Posterior cingulate gyrus (tissue), 11 donors: ENCODE data around the gene APOE.

Experiments used
- DNase-seq, 10 donors: peaks; one replicate each; pipeline versions ENCODE4 v3.0.0 to v3.0.0-alpha.2; 2020 to 2021; ENCODE audit warnings: mixed read lengths in 3 of 10
- intact Hi-C: fragments of 100-400 bp; cut with DNase I; formaldehyde crosslinking; loops from one replicate; pipeline ENCODE4 v1.15.1; 2023

Gene APOE

DNA sequence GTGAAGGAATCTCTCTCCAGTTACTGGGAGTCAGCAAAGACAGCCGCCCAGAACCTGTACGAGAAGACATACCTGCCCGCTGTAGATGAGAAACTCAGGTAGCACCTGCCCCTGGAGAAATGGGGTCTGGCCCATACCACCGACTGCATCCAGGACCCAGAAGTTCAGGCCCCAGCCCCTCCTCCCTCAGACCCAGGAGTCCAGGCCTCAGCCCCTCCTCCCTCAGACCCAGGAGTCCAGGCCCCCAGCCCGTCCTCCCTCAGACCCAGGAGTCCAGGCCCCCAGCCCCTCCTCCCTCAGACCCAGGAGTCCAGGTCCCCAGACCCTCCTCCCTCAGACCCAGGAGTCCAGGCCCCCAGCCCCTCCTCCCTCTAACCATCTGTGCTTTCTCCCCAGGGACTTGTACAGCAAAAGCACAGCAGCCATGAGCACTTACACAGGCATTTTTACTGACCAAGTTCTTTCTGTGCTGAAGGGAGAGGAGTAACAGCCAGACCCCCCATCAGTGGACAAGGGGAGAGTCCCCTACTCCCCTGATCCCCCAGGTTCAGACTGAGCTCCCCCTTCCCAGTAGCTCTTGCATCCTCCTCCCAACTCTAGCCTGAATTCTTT is 43.3 kb downstream of the APOE start:
- intact Hi-C loops, result no loop called here
- DNase-seq, result no peak

- intact Hi-C loops, result no loop called here
- DNase-seq, result no peak
Measured at GRCh38 chr19:44949550-44949949, 44.0 kb downstream of the APOE start.

DNA sequence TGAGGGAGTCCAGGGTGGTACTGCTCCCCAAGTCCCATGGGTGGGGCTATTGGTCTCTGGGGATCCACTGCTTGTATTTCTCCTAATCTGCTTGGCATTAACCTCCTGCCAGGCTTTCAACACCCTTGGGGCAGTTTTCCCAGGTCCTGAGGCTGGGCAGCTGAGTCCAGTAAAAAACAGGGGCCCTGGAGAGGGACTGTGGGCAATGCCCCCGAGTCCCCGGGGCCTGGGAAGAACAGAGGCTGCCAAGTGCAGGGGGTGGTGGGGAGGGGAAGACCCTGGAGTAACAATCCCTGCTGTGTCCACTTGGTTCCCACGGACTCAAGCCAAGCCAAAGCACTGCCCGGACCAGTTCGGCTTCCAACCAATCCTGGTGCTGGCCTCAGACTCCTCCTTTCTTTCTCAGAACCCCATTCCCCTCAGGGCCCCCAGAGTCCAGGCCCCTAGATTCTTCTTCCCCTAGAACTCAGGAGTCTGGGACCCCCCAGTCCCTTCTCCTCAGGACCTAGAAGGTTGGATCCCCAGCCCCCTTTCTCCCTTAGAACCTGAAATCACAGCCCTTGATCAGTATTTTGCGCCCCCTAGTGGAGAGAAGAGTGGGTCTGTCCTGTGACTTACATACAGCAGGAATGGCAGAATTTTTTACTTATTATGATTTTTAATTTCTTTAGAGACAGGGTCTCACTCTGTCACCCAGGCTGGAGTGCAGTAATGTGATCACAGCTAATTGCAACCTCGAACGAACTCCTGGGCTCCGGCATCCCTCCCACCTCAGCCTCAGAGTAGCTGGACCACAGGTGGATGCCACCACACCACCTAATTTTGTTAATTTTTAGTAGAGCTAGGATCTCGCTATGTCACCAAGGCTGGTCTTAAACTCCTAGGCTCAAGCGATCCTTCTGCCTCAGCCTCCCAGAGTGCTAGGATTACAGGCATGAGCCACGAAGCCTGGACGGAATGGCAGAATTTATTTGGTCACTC is 45.9 kb downstream of the APOE start:
- peak; percentile 39 to 90 (median 56) for DNase-seq
- intact Hi-C loops, result loop anchor here (2.0 kb wide), 1 partner anchor 49 kb away; no protein-coding TSS in a partner anchor

DNA sequence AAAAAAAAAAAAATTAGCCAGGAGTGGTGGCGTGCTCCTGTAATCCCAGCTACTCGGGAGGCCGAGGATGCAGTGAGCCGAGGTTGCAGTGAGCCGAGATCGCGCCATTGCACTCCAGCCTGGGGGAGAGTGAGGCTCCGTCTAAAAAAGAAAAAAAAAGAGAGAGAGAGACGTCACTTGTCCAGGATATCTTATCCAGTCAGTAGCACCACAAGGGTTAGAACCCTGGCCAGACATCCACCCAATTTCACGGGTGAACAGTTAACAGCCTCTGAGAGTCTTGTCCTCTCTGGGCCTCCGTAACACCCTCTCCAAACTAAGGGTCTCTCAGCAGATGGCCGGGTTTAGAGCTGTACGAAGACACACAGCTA is 48.7 kb downstream of the APOE start:
- no peak for DNase-seq
- intact Hi-C loops, result no loop called here

DNA sequence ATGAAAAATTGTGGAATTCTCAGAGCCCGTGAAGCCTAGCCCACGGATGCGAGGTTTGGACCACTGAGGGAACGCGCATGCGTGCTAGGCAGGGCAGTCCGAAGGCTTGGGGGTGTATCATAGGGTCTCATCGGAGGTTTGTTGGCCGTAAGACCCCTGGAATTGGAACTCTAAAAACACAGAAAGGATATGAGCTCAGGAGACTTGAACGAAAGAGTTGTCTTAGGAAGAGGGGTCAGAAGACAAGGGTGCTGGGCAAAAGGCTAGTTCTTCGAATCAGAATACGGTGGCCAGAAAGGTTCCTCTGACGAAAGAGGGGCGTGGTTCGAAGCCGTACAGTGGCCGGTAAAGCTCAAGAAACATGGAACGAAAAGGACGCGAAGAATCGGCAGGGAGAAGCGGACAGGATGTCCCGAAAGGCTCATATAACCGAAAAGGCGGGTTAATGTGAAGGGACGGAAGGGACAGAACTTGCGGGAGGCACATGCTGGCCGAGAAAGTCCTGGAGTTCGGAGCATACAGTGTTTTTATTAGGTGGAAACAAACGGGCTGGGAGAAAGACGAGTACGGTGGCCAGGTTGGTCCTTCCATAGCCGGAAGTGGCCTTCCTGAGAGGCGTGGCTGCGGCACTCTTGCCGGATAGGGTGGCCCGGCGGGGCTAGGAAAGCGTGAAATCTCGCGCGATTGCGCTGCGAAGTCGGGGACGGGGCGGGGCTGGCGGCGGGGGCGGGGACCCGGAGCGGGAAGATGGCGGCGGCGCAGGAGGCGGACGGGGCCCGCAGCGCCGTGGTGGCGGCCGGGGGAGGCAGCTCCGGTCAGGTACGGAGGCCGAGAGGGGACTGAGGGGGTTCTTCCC is 49.3 kb downstream of the APOE start, which contains the start of gene CLPTM1:
Gene CLPTM1 (plus strand): TSS at position 732 of the 856 bp plus-strand sequence. CDS start 16 bp downstream, at position 748.
- intact Hi-C loops, result no loop called here

GRCh38 chr19:44955505-44956439 is 50.2 kb downstream of the APOE start:
- DNase-seq, result no peak

More for the DNA sequence above, 49.3 kb downstream of the APOE start, which contains the start of gene CLPTM1:
- DNase-seq, result peak; percentile 93 to 99 (median 96)

DNA sequence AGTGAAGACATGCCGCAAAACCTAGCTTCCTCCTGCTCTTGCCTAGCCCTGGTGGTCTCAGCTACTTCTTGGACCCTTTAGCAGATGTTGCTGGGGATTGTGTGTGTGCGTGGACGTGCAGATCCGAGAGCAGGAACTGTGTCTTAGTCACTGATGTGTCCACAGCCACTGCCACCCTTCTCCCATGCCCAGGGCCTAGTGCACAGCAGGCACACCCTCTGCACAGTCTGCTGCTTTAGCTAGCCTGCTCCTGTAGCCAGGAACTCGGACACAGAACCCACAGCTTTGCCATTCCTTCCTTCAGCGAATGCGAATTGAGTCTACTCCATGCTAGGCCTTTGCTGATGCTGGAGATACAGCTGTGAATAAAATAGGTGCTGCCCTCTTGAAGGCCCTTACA is 51.9 kb downstream of the APOE start:
- intact Hi-C loops, result no loop called here
- no peak for DNase-seq

More at GRCh38 chr19:44955505-44956439, 50.2 kb downstream of the APOE start:
- intact Hi-C loops, result no loop called here

DNA sequence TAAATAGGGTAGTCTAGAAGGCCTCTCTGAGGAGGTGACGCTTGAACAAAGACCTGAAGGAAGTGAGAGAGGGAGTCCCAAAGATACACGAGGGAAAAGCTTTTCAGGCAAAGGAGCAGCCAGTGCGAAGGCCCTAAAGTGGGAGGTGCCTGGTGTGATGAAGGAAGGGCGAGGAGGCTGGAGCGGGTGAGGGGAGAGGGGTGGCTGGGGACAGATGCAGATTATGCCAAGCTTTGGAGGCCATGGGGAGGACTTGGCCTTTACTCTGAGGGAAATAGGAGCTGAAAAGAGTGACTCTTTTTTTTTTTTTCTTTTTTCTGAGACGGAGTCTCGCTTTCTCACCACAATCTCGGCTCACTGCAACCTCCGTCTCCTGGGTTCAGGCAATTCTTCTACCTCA is 52.5 kb downstream of the APOE start:
- no peak for DNase-seq
- intact Hi-C loops, result no loop called here
